GM18526 (cell line): ENCODE measurements around the gene FUT4.

Experiments
- POLR2A ChIP-seq: IDR thresholded peaks from 3 replicates; pipeline ENCODE4 v1.6.1; 2011; ENCODE audit not compliant: insufficient read length; ENCODE audit errors: extremely low read depth

The FUT4 gene

GRCh38 chr11:94583213-94583865, 39.6 kb downstream of the FUT4 start:
- TF ChIP-seq POLR2A: no peak

GRCh38 chr11:94583866-94584500, 40.3 kb downstream of the FUT4 start:
- no peak for TF ChIP-seq POLR2A

- TF ChIP-seq POLR2A: no peak
These were observed 41.3 kb downstream of the FUT4 start for GRCh38 chr11:94584978-94585377.

GRCh38 chr11:94585399-94585798, 41.7 kb downstream of the FUT4 start:
- no peak for TF ChIP-seq POLR2A

- no peak for TF ChIP-seq POLR2A
These were observed 42.8 kb downstream of the FUT4 start for GRCh38 chr11:94586546-94586945.

- TF ChIP-seq POLR2A: no peak
These were observed 43.3 kb downstream of the FUT4 start for GRCh38 chr11:94586978-94587377.

GRCh38 chr11:94588366-94588942, 44.7 kb downstream of the FUT4 start:
- TF ChIP-seq POLR2A: no peak

- TF ChIP-seq POLR2A: no peak
These were observed 46.8 kb downstream of the FUT4 start for GRCh38 chr11:94590352-94591041.

GRCh38 chr11:94593030-94593429, 49.3 kb downstream of the FUT4 start:
- no peak for TF ChIP-seq POLR2A

- no peak for TF ChIP-seq POLR2A
These were observed 51.4 kb downstream of the FUT4 start for GRCh38 chr11:94595076-94595475.

- no peak for TF ChIP-seq POLR2A
These were observed 54.2 kb downstream of the FUT4 start for GRCh38 chr11:94597896-94598295.
